ENCODE results near the gene SPATA46.
"Not testable (repeated sequence)": the region's sequence is repeated elsewhere in the genome, so short reads cannot be mapped to it uniquely, and the experiment has no call there.

- not testable (repeated sequence) for TF ChIP-seq CTCF (IDR thresholded peaks at IDR 0.05; ENCODE audit: low read length); EZH2 (optimal IDR thresholded peaks at IDR 0.05; ENCODE audit: low read depth, low read length); EZH2phosphoT487 (IDR thresholded peaks at IDR 0.05; ENCODE audit: low read length)
Observed at GRCh38 chr1:162419450-162419931, 42.8 kb upstream of the SPATA46 start.

All from MM.1S (cell line).